NCI-H146 (cell line): ENCODE data around the gene TMEM8B.
A peak's percentile ranks its signal among the peaks of the same experiment; 100 is the strongest.

Experiments
- DNase-seq: peaks from one replicate; lab custom pipeline; 2025; lab: John Stamatoyannopoulos, UW

Gene TMEM8B

GRCh38 chr9:35829084-35829763, at the start of gene TMEM8B:
TSS of gene TMEM8B (plus strand) at chr9:35829228. CDS start at chr9:35829448, 220 bp downstream.
- DNase-seq: peak; percentile 96

- no peak for DNase-seq
Observed at GRCh38 chr9:35781066-35781465, 48.0 kb upstream of the TMEM8B start.

- DNase-seq: no peak
Observed at GRCh38 chr9:35783418-35783817, 45.6 kb upstream of the TMEM8B start.

GRCh38 chr9:35789541-35789940, 39.5 kb upstream of the TMEM8B start:
- no peak for DNase-seq

GRCh38 chr9:35790025-35790384, 39.0 kb upstream of the TMEM8B start:
- DNase-seq: no peak

GRCh38 chr9:35790385-35791296, 38.4 kb upstream of the TMEM8B start:
- DNase-seq: peak; percentile 68

- no peak for DNase-seq
Observed at GRCh38 chr9:35791297-35791921, 37.6 kb upstream of the TMEM8B start, which contains the start of gene NPR2. TSS of gene NPR2 (plus strand) at chr9:35791591. CDS start at chr9:35792409, 818 bp downstream.

GRCh38 chr9:35792024-35792813, 36.8 kb upstream of the TMEM8B start:
- DNase-seq: no peak

- DNase-seq: no peak
Observed at GRCh38 chr9:35792826-35793225, 36.2 kb upstream of the TMEM8B start.

GRCh38 chr9:35793461-35793860, 35.6 kb upstream of the TMEM8B start:
- no peak for DNase-seq

GRCh38 chr9:35795695-35796094, 33.3 kb upstream of the TMEM8B start:
- DNase-seq: no peak

- DNase-seq: no peak
Observed at GRCh38 chr9:35797311-35798109, 31.5 kb upstream of the TMEM8B start.

GRCh38 chr9:35798658-35799374, 30.2 kb upstream of the TMEM8B start:
- no peak for DNase-seq

- no peak for DNase-seq
Observed at GRCh38 chr9:35800530-35800929, 28.5 kb upstream of the TMEM8B start.

GRCh38 chr9:35801328-35802128, 27.5 kb upstream of the TMEM8B start:
- no peak for DNase-seq

GRCh38 chr9:35806101-35806500, 22.9 kb upstream of the TMEM8B start:
- no peak for DNase-seq

- DNase-seq: no peak
Observed at GRCh38 chr9:35808433-35808832, 20.6 kb upstream of the TMEM8B start.

GRCh38 chr9:35810122-35810521, 18.9 kb upstream of the TMEM8B start:
- no peak for DNase-seq

- DNase-seq: no peak
Observed at GRCh38 chr9:35811381-35812024, 17.5 kb upstream of the TMEM8B start.
